GM19438 (cell line): ENCODE measurements around the gene MS4A4A.
"Not testable (repeated sequence)": the region's sequence is repeated elsewhere in the genome, so short reads cannot be mapped to it uniquely, and the experiment has no call there.

ENCODE experiments used
- ATAC-seq: cut with Tn5 transposase; IDR thresholded peaks from one replicate; pipeline ENCODE4 v1.9.1; 2021; ENCODE audit warnings: low read depth; ENCODE audit not compliant: unreplicated experiment

The MS4A4A gene

GRCh38 chr11:60280412-60280811, at the start of gene MS4A4A:
Gene MS4A4A, plus strand, starts transcription at chr11:60280666. Its CDS starts 10 bp downstream, at chr11:60280676.
- no peak for ATAC-seq

GRCh38 chr11:60230681-60231080, 49.8 kb upstream of the MS4A4A start:
- ATAC-seq: no peak

- ATAC-seq: no peak
Measured at GRCh38 chr11:60235321-60235720, 45.1 kb upstream of the MS4A4A start.

- ATAC-seq: no peak
Measured at GRCh38 chr11:60240662-60241061, 39.8 kb upstream of the MS4A4A start.

GRCh38 chr11:60241786-60242185, 38.7 kb upstream of the MS4A4A start:
- ATAC-seq: no peak

- ATAC-seq: no peak
Measured at GRCh38 chr11:60242740-60243239, 37.7 kb upstream of the MS4A4A start, which contains the start of gene MS4A4E. Gene MS4A4E, minus strand, starts transcription at chr11:60243137. Its CDS starts 13,082 bp downstream, at chr11:60230055.

- ATAC-seq: no peak
Measured at GRCh38 chr11:60251485-60252212, 28.8 kb upstream of the MS4A4A start.

- ATAC-seq: no peak
Measured at GRCh38 chr11:60252213-60253108, 28.0 kb upstream of the MS4A4A start.

GRCh38 chr11:60257956-60258722, 22.3 kb upstream of the MS4A4A start:
- no peak for ATAC-seq

GRCh38 chr11:60261014-60261413, 19.5 kb upstream of the MS4A4A start:
- no peak for ATAC-seq

- no peak for ATAC-seq
Measured at GRCh38 chr11:60263402-60263801, 17.1 kb upstream of the MS4A4A start.

GRCh38 chr11:60264644-60265043, 15.8 kb upstream of the MS4A4A start:
- ATAC-seq: no peak

GRCh38 chr11:60265373-60266214, 14.9 kb upstream of the MS4A4A start:
- ATAC-seq: no peak

GRCh38 chr11:60274416-60274815, 6.0 kb upstream of the MS4A4A start:
- no peak for ATAC-seq

GRCh38 chr11:60281485-60281884, 1.0 kb downstream of the MS4A4A start:
- ATAC-seq: no peak

- ATAC-seq: no peak
Measured at GRCh38 chr11:60282286-60282685, 1.8 kb downstream of the MS4A4A start.

- not testable (repeated sequence) for ATAC-seq
Measured at GRCh38 chr11:60285411-60286126, 5.1 kb downstream of the MS4A4A start.

- no peak for ATAC-seq
Measured at GRCh38 chr11:60288531-60288930, 8.1 kb downstream of the MS4A4A start.

- no peak for ATAC-seq
Measured at GRCh38 chr11:60292145-60292544, 11.7 kb downstream of the MS4A4A start.
